ENCODE results near the gene CUL4A.

GRCh38 chr13:113171250-113172125 is 37.9 kb upstream of the CUL4A start:
- TF ChIP-seq POLR2A (IDR thresholded peaks at IDR 0.05) (no peak), CTCF (IDR thresholded peaks at IDR 0.05) (no peak), POLR2AphosphoS5 (IDR thresholded peaks at IDR 0.05) (no peak), EP300 (IDR thresholded peaks at IDR 0.05) (no peak)
